K562 (cell line): ENCODE measurements around the gene SNPH. TPM values are rescaled to one million over a fixed set of nuclear protein-coding genes. Genes with fewer than 3 reads are reported as not detected.

ENCODE experiments used
- ATF4 ChIP-seq: fragments of 450-650 bp; formaldehyde crosslinking; IDR thresholded peaks from 2 replicates; pipeline ENCODE4 v1.4.0; 2022; ENCODE audit warnings: mild to moderate bottlenecking, moderate library complexity
- GABPA ChIP-seq: fragments of 200-800 bp; sonication (Bioruptor generic); conservative IDR thresholded peaks from 2 replicates; pipeline ENCODE4 v1.6.1; 2016; ENCODE audit warnings: low read depth, missing genetic modification characterization, missing compliant biosample characterization
- MGA ChIP-seq: fragments of 450-650 bp; IDR thresholded peaks from 2 replicates; pipeline ENCODE4 v1.6.1; 2016; ENCODE audit warnings: mild to moderate bottlenecking, moderate library complexity
- PREB ChIP-seq: sonication (generic); formaldehyde crosslinking; IDR thresholded peaks from 2 replicates; pipeline ENCODE4 v1.8.1; 2023; ENCODE audit warnings: mild to moderate bottlenecking, missing genetic modification reagents
- RBM34 ChIP-seq: fragments of 200-400 bp; formaldehyde crosslinking; IDR thresholded peaks from 2 replicates; pipeline ENCODE4 v1.6.1; 2018; ENCODE audit warnings: low read length, borderline replicate concordance; ENCODE audit not compliant: insufficient read depth
- SETDB1 ChIP-seq: IDR thresholded peaks from one replicate; pipeline ENCODE4 v1.6.1; 2012; ENCODE audit warnings: low read length, control low read depth, inconsistent platforms
- SMARCA4 ChIP-seq: fragments of 450-650 bp; IDR thresholded peaks from 2 replicates; pipeline ENCODE4 v1.6.1; 2016
- U2AF1 ChIP-seq: fragments of 200-400 bp; formaldehyde crosslinking; optimal IDR thresholded peaks from 2 replicates; pipeline ENCODE3; 2017; ENCODE audit warnings: mild to moderate bottlenecking, low read depth, low read length, moderate library complexity
- USF2 ChIP-seq: sonication (generic); formaldehyde crosslinking; IDR thresholded peaks from 2 replicates; pipeline ENCODE4 v1.5.0; 2020; ENCODE audit warnings: missing genetic modification reagents
- ZNF24 ChIP-seq: fragments of 450-650 bp; IDR thresholded peaks from 2 replicates; pipeline ENCODE4 v1.6.1; 2016
- ZNF436 ChIP-seq: fragments of 250-450, 450-650 bp; sonication (Bioruptor Pico); formaldehyde crosslinking; IDR thresholded peaks from 2 replicates; pipeline ENCODE4 v1.7.0; 2020; ENCODE audit warnings: mild to moderate bottlenecking
- ZNF551 ChIP-seq: fragments of 250-450 bp; sonication (Bioruptor Pico); IDR thresholded peaks from 2 replicates; pipeline ENCODE4 v1.5.0; 2021; ENCODE audit warnings: mild to moderate bottlenecking, moderate library complexity
- ZNF764 ChIP-seq: fragments of 250-450 bp; sonication (Bioruptor Pico); IDR thresholded peaks from 2 replicates; pipeline ENCODE4 v1.4.0; 2020; ENCODE audit warnings: low read depth, mild to moderate bottlenecking, moderate library complexity
- polyA plus RNA-seq, 8 experiments: library from polyadenylated mRNA; depleted of rRNA in 4 of 8; stranded (reverse) in 5 of 8; unstranded in 3 of 8; fragments of >200 nt; fragmentation: Nextera tagmentation in 2 of 8; fragmentation: Illumina TruSeq in 1 of 8; extraction: Ambion mirVana in 2 of 8; extraction: Trizol in 1 of 8; gene quantifications; 2 replicates each; pipeline versions ENCODE4 v1.2.1 to v1.2.3, GENCODE V29; 2011 to 2014; ENCODE audit warnings: inconsistent platforms in 1 of 8, missing spikeins in 1 of 8
- total RNA-seq, 7 experiments: library from RNA; depleted of rRNA in 6 of 7; stranded (reverse); fragments of >200 nt in 6 of 7; fragmentation: Illumina TruSeq in 2 of 7; extraction: Trizol in 2 of 7; gene quantifications; 2 replicates each; pipeline versions ENCODE4 v1.2.1 to v1.2.3, GENCODE V29; 2011 to 2021; ENCODE audit warnings: low replicate concordance in 1 of 7

Gene SNPH
- total and polyA plus RNA-seq, 9 of the 15 experiments (the other 6 are each of a cell fraction or from before 2014, with no cell fraction given): 0.03 to 4.2 (median 1.4) TPM

- peak; percentile 42 for TF ChIP-seq MGA
- TF ChIP-seq ZNF436 (CRISPR knock-in tag): no peak
- TF ChIP-seq ATF4 (CRISPR knock-in tag): no peak
- TF ChIP-seq RBM34: no peak
- no peak for TF ChIP-seq ZNF24
- TF ChIP-seq ZNF764 (CRISPR knock-in tag): no peak
- no peak for TF ChIP-seq PREB (CRISPR knock-in tag)
- TF ChIP-seq ZNF551: no peak
- peak; percentile 65 for TF ChIP-seq GABPA (tag)
- TF ChIP-seq SMARCA4: peak; percentile 59; the same call in 1 of the 2 replicates
- no peak for TF ChIP-seq USF2
- TF ChIP-seq U2AF1: no peak
- no peak for TF ChIP-seq SETDB1
These were observed 59.3 kb downstream of the SNPH start (continued) for GRCh38 chr20:1325173-1326030.
